Common myeloid progenitor, CD34-positive (primary cell): ENCODE data around the gene MYO19.
"Not testable (repeated sequence)": the region's sequence is repeated elsewhere in the genome, so short reads cannot be mapped to it uniquely, and the experiment has no call there.

Experiments used
- CTCF ChIA-PET: fragments of 350-600 bp; sonication (Branson Sonifier 250); formaldehyde crosslinking; loops from one replicate; lab custom pipeline; 2021; ENCODE audit warnings: antibody characterized with exemption; lab: Charles Lee
- POLR2A ChIA-PET: fragments of 350-600 bp; sonication (Branson Sonifier 250); formaldehyde crosslinking; loops from one replicate; lab custom pipeline; 2021; ENCODE audit warnings: antibody characterized with exemption; lab: Charles Lee
- DNase-seq, 3 donors: peaks; one replicate each; pipeline versions ENCODE4 v3.0.0 to v3.0.0-alpha.2; 2013
- H3K27ac ChIP-seq, 2 experiments: 1 replicate in 1 of 2; 2 replicates in 1 of 2; pipeline ENCODE4 v1.7.0; 2013; ENCODE audit warnings: inconsistent platforms in 2 of 2, low read length in 2 of 2, mild to moderate bottlenecking in 2 of 2, low read depth in 1 of 2, moderate library complexity in 1 of 2; ENCODE audit not compliant: severe bottlenecking in 2 of 2, insufficient read depth in 1 of 2, poor library complexity in 1 of 2
- H3K27me3 ChIP-seq, 5 experiments: replicated peaks in 2 of 5; 1 replicate in 3 of 5; 2 replicates in 2 of 5; pipeline versions ENCODE4 v1.6.1 to v1.7.0; 2013; ENCODE audit warnings: low read length in 4 of 5, mild to moderate bottlenecking in 2 of 5, moderate library complexity in 2 of 5, inconsistent platforms in 1 of 5; ENCODE audit not compliant: insufficient read depth in 5 of 5, control insufficient read depth in 4 of 5
- H3K36me3 ChIP-seq, 4 experiments: 1 replicate in 2 of 4; 2 replicates in 2 of 4; pipeline versions ENCODE4 v1.6.1 to v1.7.0; 2013; ENCODE audit warnings: low read length in 3 of 4, control low read depth in 1 of 4, mild to moderate bottlenecking in 1 of 4; ENCODE audit not compliant: control insufficient read depth in 4 of 4, insufficient read depth in 4 of 4
- H3K4me1 ChIP-seq, 4 experiments: 1 replicate in 3 of 4; 2 replicates in 1 of 4; pipeline versions ENCODE4 v1.6.1 to v1.7.1; 2013; ENCODE audit warnings: low read length in 3 of 4, mild to moderate bottlenecking in 3 of 4, control low read depth in 1 of 4, inconsistent platforms in 1 of 4, moderate library complexity in 1 of 4; ENCODE audit not compliant: control insufficient read depth in 4 of 4, insufficient read depth in 4 of 4; ENCODE audit errors: control extremely low read depth in 1 of 4
- H3K4me3 ChIP-seq, 7 experiments: 1 replicate in 4 of 7; 2 replicates in 3 of 7; pipeline versions ENCODE4 v1.5.1 to v1.7.0; 2013; ENCODE audit warnings: mild to moderate bottlenecking in 7 of 7, low read length in 6 of 7, moderate library complexity in 6 of 7, inconsistent platforms in 2 of 7, low read depth in 2 of 7, control low read depth in 1 of 7; ENCODE audit not compliant: insufficient read depth in 4 of 7, control insufficient read depth in 1 of 7; ENCODE audit errors: extremely low read depth in 1 of 7
- H3K9me3 ChIP-seq, 5 experiments: 1 replicate in 4 of 5; 2 replicates in 1 of 5; pipeline versions ENCODE4 v1.6.1 to v1.7.1; 2013; ENCODE audit warnings: low read length in 4 of 5, mild to moderate bottlenecking in 2 of 5, inconsistent platforms in 1 of 5, low read depth in 1 of 5, moderate library complexity in 1 of 5; ENCODE audit not compliant: control insufficient read depth in 4 of 5, insufficient read depth in 2 of 5; ENCODE audit errors: control extremely low read depth in 1 of 5
- WGBS: methylation state at CpG from one replicate; pipeline ENCODE4 v1.1.5; 2013; ENCODE audit not compliant: insufficient coverage; 5-methylcytosine and 5-hydroxymethylcytosine counted together

MYO19 gene

GRCh38 chr17:36515837-36516236 is 18.8 kb downstream of the MYO19 start:
- H3K27me3 ChIP-seq, result no peaks in the 10 kb centered on the region
- H3K4me1 ChIP-seq, result no peaks in the 10 kb centered on the region
- WGBS, result 100% methylated on average over 1 of the region's 4 CpGs
- peaks cover 3 to 70% (median 42%) of the 10 kb centered on the region in 4 experiments for H3K36me3 ChIP-seq
- POLR2A ChIA-PET, result no interaction called here
- H3K9me3 ChIP-seq, result no peaks in the 10 kb centered on the region
- DNase-seq, result no peak
- no peak overlapping the region for H3K4me3 ChIP-seq
- no peak overlapping the region for H3K27ac ChIP-seq
- CTCF ChIA-PET, result interaction anchor here (0.5 to 1.2 kb wide), 2 partner anchors 12 to 569 kb away, joined by 3 read pairs; no protein-coding TSS in a partner anchor

GRCh38 chr17:36514856-36515255 is 19.8 kb downstream of the MYO19 start:
- Histone ChIP-seq H3K36me3 (peaks cover 0 to 77% (median 40%) of the 10 kb centered on the region in 4 experiments), H3K9me3 (no peaks in the 10 kb centered on the region), H3K4me3 (no peak overlapping the region), H3K4me1 (no peaks in the 10 kb centered on the region), H3K27ac (no peak overlapping the region), H3K27me3 (no peaks in the 10 kb centered on the region)
- no peak for DNase-seq
- CTCF ChIA-PET, result interaction anchor here (1.2 kb wide), 1 partner anchor 13 kb away, joined by 3 read pairs; no protein-coding TSS in a partner anchor
- 94% methylated on average over 3 of the region's 3 CpGs for WGBS
- POLR2A ChIA-PET, result no interaction called here

DNA sequence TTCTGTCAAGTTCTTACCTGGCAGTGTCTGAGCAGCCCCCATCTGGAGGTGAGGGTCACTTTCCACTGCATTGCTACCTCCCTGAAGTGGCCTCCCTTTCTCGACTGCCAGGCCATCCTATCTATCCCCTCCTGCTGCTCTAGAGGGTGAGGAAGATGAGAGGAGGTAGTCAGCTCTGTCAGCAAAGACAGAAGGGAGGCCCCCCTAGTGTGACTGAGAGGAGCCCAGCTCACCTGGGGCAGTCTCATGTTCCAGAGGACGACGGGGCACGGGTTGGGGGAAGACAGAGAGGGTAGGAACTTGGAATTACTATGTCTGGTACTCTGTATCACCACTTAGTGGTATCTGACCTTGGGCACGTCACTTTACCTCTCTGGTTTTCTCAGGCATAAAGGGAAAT is 22.0 kb downstream of the MYO19 start:
- H3K36me3 ChIP-seq, result peaks cover 0 to 89% (median 47%) of the 10 kb centered on the region in 4 experiments
- DNase-seq, result no peak
- ChIA-PET CTCF (no interaction called here), POLR2A (interaction anchor here (0.6 kb wide), 1 partner anchor 23 kb away, joined by 3 read pairs; no protein-coding TSS in a partner anchor)
- WGBS, result 100% methylated on average over 3 of the region's 5 CpGs
- no peaks in the 10 kb centered on the region for H3K9me3 ChIP-seq
- H3K4me1 ChIP-seq, result no peaks in the 10 kb centered on the region
- no peak overlapping the region for H3K4me3 ChIP-seq
- H3K27ac ChIP-seq, result no peak overlapping the region
- no peaks in the 10 kb centered on the region for H3K27me3 ChIP-seq

DNA sequence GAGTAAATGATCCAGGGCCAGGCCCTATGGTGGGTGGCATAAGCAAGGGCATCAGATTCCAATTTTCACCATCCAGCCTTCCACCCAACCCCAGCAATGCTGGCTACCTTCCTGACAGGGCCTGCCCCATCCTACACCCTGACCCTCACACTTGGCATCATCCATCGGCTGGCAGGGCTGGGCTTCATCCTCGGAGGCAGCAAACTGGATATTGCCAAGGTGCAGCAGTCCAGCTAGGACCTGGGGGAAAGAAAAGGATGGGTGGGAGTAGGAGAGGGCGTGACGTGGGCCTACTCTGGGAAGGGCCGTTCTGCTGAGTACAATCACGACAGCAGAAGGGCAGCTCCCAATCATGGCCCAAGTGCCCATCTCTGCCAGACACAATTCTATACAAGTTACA is 23.5 kb downstream of the MYO19 start:
- Histone ChIP-seq H3K4me1 (no peaks in the 10 kb centered on the region), H3K36me3 (peaks cover 0 to 95% (median 55%) of the 10 kb centered on the region in 4 experiments), H3K9me3 (no peaks in the 10 kb centered on the region), H3K4me3 (no peak overlapping the region), H3K27me3 (no peaks in the 10 kb centered on the region), H3K27ac (no peak overlapping the region)
- DNase-seq, result no peak
- 94% methylated on average over 2 of the region's 6 CpGs for WGBS
- CTCF ChIA-PET, result interaction anchor here (0.7 kb wide), 1 partner anchor 1015 kb away, joined by 3 read pairs; no protein-coding TSS in a partner anchor
- POLR2A ChIA-PET, result no interaction called here

GRCh38 chr17:36510636-36511035 is 24.0 kb downstream of the MYO19 start:
- DNase-seq, result no peak
- H3K9me3 ChIP-seq, result no peaks in the 10 kb centered on the region

GRCh38 chr17:36509272-36509985 is 25.2 kb downstream of the MYO19 start:
- no peak overlapping the region for H3K4me3 ChIP-seq
- H3K27me3 ChIP-seq, result no peaks in the 10 kb centered on the region
- peaks cover 0 to 93% (median 60%) of the 10 kb centered on the region in 4 experiments for H3K36me3 ChIP-seq
- ChIA-PET POLR2A (no interaction called here), CTCF (interaction anchor here (1.5 kb wide), 1 partner anchor 11 kb away, joined by 4 read pairs; no protein-coding TSS in a partner anchor)
- no peak for DNase-seq
- no peaks in the 10 kb centered on the region for H3K4me1 ChIP-seq
- H3K27ac ChIP-seq, result no peak overlapping the region
- 100% methylated on average over 6 of the region's 9 CpGs for WGBS
- no peaks in the 10 kb centered on the region for H3K9me3 ChIP-seq

More at GRCh38 chr17:36510636-36511035, 24.0 kb downstream of the MYO19 start:
- 89% methylated on average over 14 of the region's 14 CpGs for WGBS
- peaks cover 0 to 95% (median 58%) of the 10 kb centered on the region in 4 experiments for H3K36me3 ChIP-seq
- ChIA-PET POLR2A (no interaction called here), CTCF (no interaction called here)
- no peaks in the 10 kb centered on the region for H3K27me3 ChIP-seq
- no peaks in the 10 kb centered on the region for H3K4me1 ChIP-seq
- H3K27ac ChIP-seq, result no peak overlapping the region
- H3K4me3 ChIP-seq, result no peak overlapping the region

DNA sequence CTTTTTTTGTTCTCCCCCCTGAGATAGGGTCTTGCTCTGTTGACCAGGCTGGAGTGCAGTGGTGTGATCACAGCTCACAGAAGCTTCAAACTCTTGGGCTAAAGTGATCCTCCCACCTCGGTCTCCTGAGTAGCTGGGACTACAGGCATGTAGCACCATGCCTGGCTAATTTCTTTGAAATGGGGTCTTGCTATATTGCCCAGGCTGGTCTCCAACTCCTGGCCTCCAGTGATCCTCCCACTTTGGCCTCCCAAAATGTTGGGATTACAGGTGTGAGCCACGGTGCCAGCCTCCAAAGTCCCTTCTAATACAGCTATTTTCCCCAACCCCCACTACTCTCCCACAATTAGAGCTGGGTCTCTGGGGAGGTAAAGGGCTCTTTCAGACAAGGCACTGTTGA is 26.2 kb downstream of the MYO19 start:
- POLR2A ChIA-PET, H3K4me3 ChIP-seq, H3K27ac ChIP-seq, H3K9me3 ChIP-seq, H3K4me1 ChIP-seq, CTCF ChIA-PET, H3K27me3 ChIP-seq, DNase-seq: not testable (repeated sequence)
- WGBS, result 77% methylated on average over 1 of the region's 2 CpGs
- peaks cover 0 to 93% (median 60%) of the 10 kb centered on the region in 4 experiments for H3K36me3 ChIP-seq
